Measurements from ENCODE around the gene SRP68. TPM values are rescaled to one million over a fixed set of nuclear protein-coding genes. Genes with fewer than 3 reads are reported as not detected.

SRP68 gene
- total and polyA plus RNA-seq, 9 of the 15 experiments (the other 6 are each of a cell fraction or from before 2014, with no cell fraction given): 29.4 to 92.6 (median 36.2) TPM

GRCh38 chr17:76104140-76104895 lies 32.0 kb upstream of the SRP68 start (continued):
- TF ChIP-seq MGA (IDR thresholded peaks at IDR 0.05) (0 out of 2 replicates have a peak, but pooled peaks have one; percentile 0), EP300 (IDR thresholded peaks at IDR 0.05; ENCODE audit: low read length) (no peak), ZNF3 (CRISPR knock-in tag; IDR thresholded peaks at IDR 0.05) (no peak), KAT7 (CRISPR knock-in tag; IDR thresholded peaks at IDR 0.05; ENCODE audit: borderline replicate concordance) (0 out of 2 replicates have a peak, but pooled peaks have one; percentile 17), MLLT1 (IDR thresholded peaks at IDR 0.05) (peak in 1 of 2 experiments; percentile 55; a peak in 2 of 4 replicates), XRCC5 (IDR thresholded peaks at IDR 0.05; ENCODE audit: low read depth, low read length) (no peak), NR4A1 (CRISPR knock-in tag; IDR thresholded peaks at IDR 0.05) (no peak), NR4A1 (tag; IDR thresholded peaks at IDR 0.05) (0 out of 2 replicates have a peak, but pooled peaks have one; percentile 5), CEBPB (tag; IDR thresholded peaks at IDR 0.05) (0 out of 2 replicates have a peak, but pooled peaks have one; percentile 15)
